PC-9 (cell line): ENCODE measurements around the gene LIN7A.

Source experiments
- CTCF ChIP-seq: fragments of 200-600 bp; sonication (generic); conservative IDR thresholded peaks from 2 replicates; pipeline ENCODE4 v1.6.1; 2017; ENCODE audit warnings: mixed run types, antibody characterized with exemption, mild to moderate bottlenecking, moderate library complexity
- EZH2 ChIP-seq: fragments of 200-600 bp; sonication (generic); IDR thresholded peaks from 2 replicates; pipeline ENCODE4 v1.8.0; 2017; ENCODE audit warnings: antibody characterized with exemption, low read depth

- no peak for TF ChIP-seq CTCF
- no peak for TF ChIP-seq EZH2
Observed at GRCh38 chr12:80952443-80952842, 14.7 kb upstream of the LIN7A start.
